Measurements from ENCODE around the gene HHLA2. TPM values are rescaled to one million over a fixed set of nuclear protein-coding genes. Genes with fewer than 3 reads are reported as not detected.

HHLA2 gene
- total RNA-seq, 1 donor, result not detected

- TF ChIP-seq, protein P1, sequence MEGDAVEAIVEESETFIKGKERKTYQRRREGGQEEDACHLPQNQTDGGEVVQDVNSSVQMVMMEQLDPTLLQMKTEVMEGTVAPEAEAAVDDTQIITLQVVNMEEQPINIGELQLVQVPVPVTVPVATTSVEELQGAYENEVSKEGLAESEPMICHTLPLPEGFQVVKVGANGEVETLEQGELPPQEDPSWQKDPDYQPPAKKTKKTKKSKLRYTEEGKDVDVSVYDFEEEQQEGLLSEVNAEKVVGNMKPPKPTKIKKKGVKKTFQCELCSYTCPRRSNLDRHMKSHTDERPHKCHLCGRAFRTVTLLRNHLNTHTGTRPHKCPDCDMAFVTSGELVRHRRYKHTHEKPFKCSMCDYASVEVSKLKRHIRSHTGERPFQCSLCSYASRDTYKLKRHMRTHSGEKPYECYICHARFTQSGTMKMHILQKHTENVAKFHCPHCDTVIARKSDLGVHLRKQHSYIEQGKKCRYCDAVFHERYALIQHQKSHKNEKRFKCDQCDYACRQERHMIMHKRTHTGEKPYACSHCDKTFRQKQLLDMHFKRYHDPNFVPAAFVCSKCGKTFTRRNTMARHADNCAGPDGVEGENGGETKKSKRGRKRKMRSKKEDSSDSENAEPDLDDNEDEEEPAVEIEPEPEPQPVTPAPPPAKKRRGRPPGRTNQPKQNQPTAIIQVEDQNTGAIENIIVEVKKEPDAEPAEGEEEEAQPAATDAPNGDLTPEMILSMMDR (IDR thresholded peaks at IDR 0.05; ENCODE audit: insufficient read depth, low read depth, low read length), result no peak
- no peak overlapping the region for H3K4me3 ChIP-seq (ENCODE audit: low read depth, low read length)
- DNase-seq (ENCODE audit: low read depth), result no peak
Measured at GRCh38 chr3:108334701-108335100, 38.4 kb downstream of the HHLA2 start.

GRCh38 chr3:108338901-108339545, 42.7 kb downstream of the HHLA2 start:
- no peak overlapping the region for H3K4me3 ChIP-seq (ENCODE audit: low read depth, low read length)
- DNase-seq (ENCODE audit: low read depth), result no peak
- TF ChIP-seq, protein P1 (IDR thresholded peaks at IDR 0.05; ENCODE audit: insufficient read depth, low read depth, low read length), result no peak

- no peak overlapping the region for H3K4me3 ChIP-seq (ENCODE audit: low read depth, low read length)
- no peak for DNase-seq (ENCODE audit: low read depth)
- TF ChIP-seq, protein P1 (IDR thresholded peaks at IDR 0.05; ENCODE audit: insufficient read depth, low read depth, low read length), result no peak
Measured at GRCh38 chr3:108341911-108342310, 45.6 kb downstream of the HHLA2 start.

DNA sequence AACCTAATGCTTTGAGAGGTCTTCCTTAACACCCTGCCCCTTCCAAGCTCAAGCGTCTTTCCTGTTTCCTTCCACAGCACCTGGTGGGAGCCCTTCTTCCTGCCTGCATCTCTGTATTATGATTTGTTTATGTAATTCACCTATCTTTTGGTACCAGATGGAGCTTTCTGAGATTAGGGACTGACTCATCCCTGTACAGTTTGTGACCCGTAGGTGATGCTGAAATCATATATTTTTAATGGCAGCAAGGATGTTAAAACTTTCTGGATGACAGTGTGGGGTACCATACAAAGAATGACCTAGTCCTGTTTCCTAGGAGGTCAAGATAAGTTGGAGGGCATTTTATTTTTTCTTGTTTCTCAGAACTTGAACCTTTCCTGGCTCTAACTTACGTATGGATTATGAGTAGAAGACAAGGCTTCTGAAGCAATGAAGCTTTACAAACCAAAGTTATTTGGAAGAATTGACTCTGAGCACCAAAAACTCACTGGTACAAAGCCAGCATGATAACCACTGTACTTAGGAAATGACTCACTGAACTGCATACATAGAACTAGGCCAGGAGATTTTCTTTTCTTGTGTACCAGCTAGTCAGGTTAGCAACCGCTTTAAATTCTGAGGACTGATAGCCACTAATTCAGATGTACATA, 46.6 kb downstream of the HHLA2 start:
- H3K4me3 ChIP-seq (ENCODE audit: low read depth, low read length), result no peak overlapping the region
- TF ChIP-seq, protein P1 (IDR thresholded peaks at IDR 0.05; ENCODE audit: insufficient read depth, low read depth, low read length), result no peak
- no peak for DNase-seq (ENCODE audit: low read depth)

- H3K4me3 ChIP-seq (ENCODE audit: low read depth, low read length), result no peak overlapping the region
- DNase-seq (ENCODE audit: low read depth), result no peak
- TF ChIP-seq, protein P1 (IDR thresholded peaks at IDR 0.05; ENCODE audit: insufficient read depth, low read depth, low read length), result no peak
Measured at GRCh38 chr3:108343491-108343890, 47.1 kb downstream of the HHLA2 start.

- DNase-seq (ENCODE audit: low read depth), result no peak
- TF ChIP-seq, protein P1 (IDR thresholded peaks at IDR 0.05; ENCODE audit: insufficient read depth, low read depth, low read length), result no peak
- no peak overlapping the region for H3K4me3 ChIP-seq (ENCODE audit: low read depth, low read length)
Measured at GRCh38 chr3:108345492-108346205, 49.3 kb downstream of the HHLA2 start.

Measured in fibroblast of villous mesenchyme (primary cell).